GM12891 (cell line): Measurements from ENCODE around the gene HNF1A.

Experiments used
- POLR2A ChIP-seq: IDR thresholded peaks from 2 replicates; pipeline ENCODE4 v1.6.1; 2011; ENCODE audit warnings: low read depth, low read length, control low read depth
- POLR2AphosphoS5 ChIP-seq: IDR thresholded peaks from 2 replicates; pipeline ENCODE4 v1.6.1; 2011; ENCODE audit warnings: low read depth, low read length, control low read depth
- POU2F2 ChIP-seq: IDR thresholded peaks from 2 replicates; pipeline ENCODE4 v1.6.1; 2011; ENCODE audit warnings: low read depth, mild to moderate bottlenecking, control low read depth, low read length, moderate library complexity
- TAF1 ChIP-seq: IDR thresholded peaks from 2 replicates; pipeline ENCODE4 v1.6.1; 2011; ENCODE audit warnings: low read depth, low read length, control low read depth

GRCh38 chr12:120943482-120943881 lies 34.9 kb upstream of the HNF1A start:
- TF ChIP-seq TAF1 = no peak
- TF ChIP-seq POLR2A = no peak
- TF ChIP-seq POLR2AphosphoS5 = no peak
- no peak for TF ChIP-seq POU2F2
